ENCODE data around the gene ADIRF.
"Not testable (repeated sequence)": the region's sequence is repeated elsewhere in the genome, so short reads cannot be mapped to it uniquely, and the experiment has no call there.

The ADIRF gene

DNA sequence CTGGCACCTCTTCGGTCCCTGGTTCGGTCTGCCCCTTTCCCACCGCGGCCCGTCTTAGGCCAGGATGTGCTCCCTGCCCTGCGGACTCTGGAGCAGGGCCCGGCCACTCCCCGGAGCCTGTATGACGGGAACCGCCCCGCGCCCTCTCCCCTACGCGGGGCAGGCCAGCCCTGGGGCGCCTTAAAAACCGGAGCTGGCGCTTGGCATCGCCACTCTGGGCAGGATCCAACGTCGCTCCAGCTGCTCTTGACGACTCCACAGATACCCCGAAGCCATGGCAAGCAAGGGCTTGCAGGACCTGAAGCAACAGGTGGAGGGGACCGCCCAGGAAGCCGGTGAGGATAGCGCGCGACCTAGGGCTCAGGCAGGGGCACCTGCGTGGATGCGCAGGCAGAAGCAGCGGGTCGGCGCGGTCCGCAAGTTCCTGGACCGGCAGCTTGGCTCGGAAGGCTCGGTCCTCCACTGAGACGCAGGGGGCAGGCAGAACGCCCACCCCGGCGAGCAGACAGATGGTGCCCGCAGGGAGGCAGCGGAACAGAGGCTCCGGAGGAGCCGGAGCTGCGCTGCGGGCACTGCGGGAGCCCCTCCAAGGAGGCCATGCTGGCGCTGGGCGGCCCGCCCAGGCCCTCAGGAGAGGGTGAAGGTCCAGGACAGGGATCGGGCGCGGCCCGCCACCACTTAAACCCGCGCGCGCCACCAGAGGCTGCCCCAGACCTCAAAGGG is at the start of gene ADIRF:
TSS of gene ADIRF (plus strand) at position 212 of the 723 bp plus-strand sequence. CDS start at position 275, 63 bp downstream.
- no peak for DNase-seq (ENCODE audit: low read depth, low spot score)

DNA sequence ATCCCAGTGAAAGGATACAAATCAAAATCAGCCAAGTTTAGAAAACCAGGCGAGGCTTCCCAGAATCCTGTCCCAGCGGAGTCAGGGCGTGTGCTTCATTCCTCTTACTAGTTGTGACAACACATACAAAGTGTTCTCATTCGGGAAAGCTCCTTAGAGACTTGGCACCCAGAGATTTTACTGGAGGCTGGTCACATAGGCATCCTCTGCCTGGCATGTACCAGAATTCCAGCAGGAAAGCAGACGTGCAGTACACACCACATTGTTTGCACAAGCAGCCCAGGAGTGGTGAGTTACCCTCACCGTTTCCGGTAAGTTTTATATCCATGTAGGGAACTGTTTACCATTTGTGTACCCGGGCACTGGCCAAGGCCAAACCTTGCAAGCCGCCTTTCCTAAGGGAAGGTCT is 45.7 kb upstream of the ADIRF start:
- DNase-seq (ENCODE audit: low read depth, low spot score), result no peak

DNA sequence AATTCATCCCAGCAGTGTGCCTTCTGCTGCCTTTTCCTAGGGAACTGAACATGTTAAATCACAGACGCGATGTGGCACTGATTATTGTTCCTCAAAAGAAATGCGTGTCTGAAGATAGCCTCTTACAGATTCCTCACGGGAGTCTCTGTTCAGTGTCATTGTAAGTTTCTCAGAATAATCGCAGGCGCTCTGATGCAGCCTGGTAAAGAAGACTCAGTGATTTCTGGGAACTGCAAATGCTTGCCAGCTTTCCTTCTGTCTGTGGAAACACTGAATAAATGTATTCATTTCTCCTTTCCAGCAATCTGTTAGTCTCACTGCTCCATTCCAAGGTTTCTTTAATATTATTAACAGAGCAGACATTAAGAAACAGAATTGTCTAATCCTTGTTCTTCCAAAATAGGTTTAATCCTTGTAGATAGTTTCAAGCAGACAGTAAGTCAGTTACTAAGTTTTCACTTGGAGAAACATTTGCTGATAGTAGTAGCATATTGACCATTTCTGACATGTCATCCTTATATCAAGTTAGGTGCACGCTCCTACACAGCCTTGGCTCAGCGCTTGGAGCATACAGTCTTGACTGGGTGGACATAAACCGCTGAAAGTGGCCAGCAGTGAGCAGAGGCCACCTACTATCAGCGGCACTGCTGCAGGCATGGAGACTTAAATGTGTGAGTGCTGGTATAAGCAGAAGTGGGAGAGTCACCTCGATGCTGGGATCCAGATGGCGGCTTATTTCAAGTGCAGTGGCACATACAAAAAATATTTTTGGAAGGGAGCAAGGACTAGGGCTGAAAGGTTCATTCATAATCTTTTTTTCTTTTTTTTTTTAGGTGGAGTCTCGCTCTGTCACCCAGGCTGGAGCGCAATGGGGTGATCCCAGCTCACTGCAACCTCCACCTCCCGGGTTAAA is 38.6 kb upstream of the ADIRF start:
- no peak for DNase-seq (ENCODE audit: low read depth, low spot score)

DNA sequence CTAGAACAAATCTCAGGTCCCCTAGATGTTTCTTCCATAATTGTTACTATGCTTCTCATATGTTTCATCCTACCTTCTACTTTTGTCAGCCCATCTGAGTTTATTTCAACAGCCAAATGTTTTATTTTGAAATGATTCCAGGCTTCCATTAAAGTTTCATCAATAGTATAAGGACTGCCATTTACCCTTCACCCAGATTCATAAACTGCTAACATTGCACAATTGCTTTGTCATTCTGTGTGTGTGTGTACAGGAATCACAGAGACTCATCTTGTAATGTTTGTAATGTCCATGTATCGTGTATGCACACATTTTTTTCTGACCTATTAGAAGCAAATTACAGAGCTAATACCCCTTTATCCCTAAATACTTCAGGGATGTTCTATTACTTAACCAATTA is 36.4 kb upstream of the ADIRF start:
- no peak for DNase-seq (ENCODE audit: low read depth, low spot score)

DNA sequence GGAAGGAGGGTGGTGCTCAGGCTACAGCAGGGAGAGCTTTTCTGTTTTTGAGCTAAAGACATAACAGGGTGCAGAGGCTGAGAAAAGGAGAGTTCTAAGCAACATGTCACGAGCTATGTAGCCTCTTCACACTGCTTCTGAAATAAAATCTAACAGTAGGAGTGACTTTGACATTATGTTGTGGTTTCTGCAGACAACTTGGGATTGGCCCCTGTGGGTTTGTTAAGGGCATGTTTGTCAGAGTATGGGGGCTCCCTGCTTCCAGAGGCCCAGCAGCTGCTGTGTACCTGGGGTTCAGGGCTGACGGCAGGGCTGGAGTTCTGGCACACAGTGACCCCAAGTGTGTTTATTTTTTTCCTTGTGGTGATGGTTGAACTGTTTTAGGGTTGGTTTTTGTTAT is 35.6 kb upstream of the ADIRF start:
- no peak for DNase-seq (ENCODE audit: low read depth, low spot score)

DNA sequence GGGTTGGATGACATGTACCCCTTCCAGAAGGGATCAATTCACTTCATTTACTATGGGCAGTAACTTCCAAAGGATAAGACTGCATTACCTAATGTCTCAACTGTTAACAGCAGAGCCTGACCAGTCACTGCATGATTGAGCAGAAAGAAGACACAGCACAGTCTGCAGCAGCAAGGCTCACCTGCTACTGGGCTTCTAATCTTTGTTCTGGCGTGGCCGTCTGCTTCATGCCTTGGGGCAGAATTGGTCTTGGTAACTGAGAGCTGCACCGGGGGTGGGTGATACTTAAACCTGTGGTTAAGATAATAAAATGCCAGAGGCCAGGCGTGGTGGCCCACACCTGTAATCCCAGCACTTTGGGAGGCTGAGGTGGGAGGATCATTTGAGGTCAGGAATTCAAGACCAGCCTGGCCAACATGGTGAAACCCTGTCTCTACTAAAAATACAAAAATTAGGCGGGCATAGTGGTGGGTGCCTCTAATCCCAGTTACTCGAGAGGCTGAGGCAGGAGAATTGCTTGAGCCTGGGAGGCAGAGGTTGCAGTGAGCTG is 34.0 kb upstream of the ADIRF start:
- not testable (repeated sequence) for DNase-seq (ENCODE audit: low read depth, low spot score)

DNA sequence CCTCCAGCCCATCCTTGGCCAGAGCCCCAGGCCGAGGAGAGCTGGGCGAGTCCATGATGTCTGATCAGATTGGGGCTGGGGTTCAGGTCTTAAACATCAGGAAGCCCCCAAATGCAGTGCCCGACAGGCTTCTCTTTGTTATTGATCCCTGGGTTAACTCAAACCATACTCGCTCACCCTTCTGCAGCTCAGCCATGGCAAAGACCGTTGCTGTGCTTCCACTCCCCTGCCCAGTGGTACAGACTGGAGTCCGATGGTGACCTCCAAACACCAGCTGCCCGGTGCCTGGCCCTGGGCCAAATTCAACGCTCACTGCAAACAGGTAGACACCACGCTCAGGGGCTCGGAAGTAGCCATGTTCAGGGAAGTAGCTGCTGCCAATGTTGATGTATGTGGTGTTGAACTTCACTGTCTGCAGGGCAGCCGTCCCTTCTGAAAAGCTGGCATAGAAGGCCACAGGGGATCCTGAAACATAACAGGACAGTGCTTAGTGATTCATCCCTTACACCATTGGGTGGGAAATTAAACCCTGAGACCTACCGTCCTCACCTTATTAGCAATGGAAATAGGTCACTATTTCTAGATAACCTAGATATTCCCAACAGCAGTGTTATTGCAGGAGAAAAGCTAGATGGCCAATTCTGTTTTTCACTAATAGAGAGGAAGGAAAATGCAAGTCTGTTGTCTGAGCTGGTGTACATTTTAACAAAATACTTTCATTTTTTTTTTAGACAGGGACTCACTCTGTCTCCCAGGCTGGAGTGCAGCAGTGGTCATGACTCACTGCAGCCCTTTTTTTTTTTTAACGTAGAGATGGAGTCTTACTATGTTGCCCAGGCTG is 31.4 kb upstream of the ADIRF start:
- no peak for DNase-seq (ENCODE audit: low read depth, low spot score)

DNA sequence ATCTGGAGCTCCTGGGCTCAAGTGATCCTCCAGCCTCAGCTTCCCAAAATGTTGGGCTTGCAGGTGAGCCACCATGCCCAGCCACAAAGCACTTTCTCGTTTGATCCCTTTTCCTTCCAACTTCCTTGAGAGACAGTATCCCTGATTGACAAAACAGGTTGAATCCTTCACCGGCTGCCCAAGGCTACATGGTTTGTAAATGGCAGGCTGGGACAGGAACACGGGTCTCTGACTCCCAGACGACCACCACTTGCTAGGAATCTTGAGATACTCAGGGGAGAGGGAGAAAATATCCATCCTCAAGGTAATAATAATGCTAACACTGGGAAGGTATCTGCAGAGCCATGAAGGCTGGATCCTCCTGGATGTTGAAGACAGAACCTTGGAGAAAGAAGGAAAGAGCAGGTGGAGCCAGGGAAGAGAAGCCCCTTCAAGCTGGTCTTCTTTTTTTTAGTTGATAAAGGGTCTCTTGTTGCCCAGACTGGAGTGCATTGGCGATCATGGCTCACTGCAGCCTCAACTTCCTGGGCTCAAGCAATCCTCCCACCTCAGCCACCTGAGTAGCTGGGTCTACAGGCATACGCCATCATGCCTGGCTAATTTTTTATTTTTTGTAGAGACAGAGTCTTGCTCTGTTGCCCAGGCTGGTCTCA is 30.7 kb upstream of the ADIRF start:
- DNase-seq (ENCODE audit: low read depth, low spot score), result no peak

DNA sequence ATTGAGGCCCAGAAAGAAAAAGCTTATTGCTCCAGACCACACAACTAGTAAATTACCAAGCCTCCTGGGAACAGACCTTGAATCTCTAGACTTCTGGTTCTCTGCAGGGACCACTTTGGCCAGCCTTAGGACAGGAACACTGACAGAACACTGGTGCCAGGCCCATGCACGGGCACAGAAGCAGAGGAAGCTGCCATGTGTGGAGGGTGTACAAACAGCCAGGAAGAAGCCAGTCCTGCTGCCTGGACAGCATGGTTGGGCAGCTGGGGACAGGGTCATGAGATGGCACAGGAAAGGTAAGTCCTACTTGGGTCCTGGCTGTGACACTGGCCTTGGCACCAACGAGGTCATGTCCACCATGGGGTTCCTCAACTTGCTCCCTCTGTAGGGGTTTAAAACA is 30.0 kb upstream of the ADIRF start:
- DNase-seq (ENCODE audit: low read depth, low spot score), result no peak

DNA sequence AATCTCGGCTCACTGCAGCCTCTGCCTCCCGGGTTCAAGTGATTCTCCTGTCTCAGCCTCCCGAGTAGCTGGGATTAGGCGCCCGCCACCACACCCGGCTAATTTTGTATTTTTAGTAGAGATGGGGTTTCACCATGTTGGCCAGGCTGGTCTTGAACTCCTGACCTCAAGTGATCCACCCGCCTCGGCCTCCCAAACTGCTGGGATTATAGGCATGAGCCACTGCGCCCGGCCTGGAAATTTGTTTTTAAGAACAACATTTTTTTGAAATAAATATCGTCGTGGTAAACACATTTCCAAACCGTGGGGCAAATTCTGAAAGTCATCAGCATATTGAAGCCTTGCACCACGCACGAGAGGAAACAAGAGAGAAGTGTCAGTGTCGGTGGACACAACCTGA is 28.2 kb upstream of the ADIRF start:
- not testable (repeated sequence) for DNase-seq (ENCODE audit: low read depth, low spot score)

DNA sequence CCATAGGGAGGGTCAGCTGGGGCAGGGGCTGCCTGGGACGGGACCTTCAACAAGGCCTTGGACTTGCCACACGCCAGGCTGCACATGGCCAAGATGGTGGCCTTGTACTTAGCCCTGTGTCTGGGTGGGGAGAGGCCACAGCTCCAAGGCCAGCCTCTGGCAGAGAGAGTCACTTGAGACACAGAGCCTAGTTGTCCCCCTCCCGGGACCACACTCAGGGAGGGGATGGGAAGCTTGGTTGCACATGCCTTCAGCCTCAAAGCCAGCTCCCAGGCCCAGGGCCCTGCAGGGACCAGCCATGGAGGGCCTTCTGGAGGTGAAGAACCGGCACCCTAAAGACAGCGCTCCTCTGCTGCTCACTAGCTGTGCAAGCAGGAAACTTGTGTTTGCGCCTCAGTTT is 27.6 kb upstream of the ADIRF start:
- DNase-seq (ENCODE audit: low read depth, low spot score), result no peak

DNA sequence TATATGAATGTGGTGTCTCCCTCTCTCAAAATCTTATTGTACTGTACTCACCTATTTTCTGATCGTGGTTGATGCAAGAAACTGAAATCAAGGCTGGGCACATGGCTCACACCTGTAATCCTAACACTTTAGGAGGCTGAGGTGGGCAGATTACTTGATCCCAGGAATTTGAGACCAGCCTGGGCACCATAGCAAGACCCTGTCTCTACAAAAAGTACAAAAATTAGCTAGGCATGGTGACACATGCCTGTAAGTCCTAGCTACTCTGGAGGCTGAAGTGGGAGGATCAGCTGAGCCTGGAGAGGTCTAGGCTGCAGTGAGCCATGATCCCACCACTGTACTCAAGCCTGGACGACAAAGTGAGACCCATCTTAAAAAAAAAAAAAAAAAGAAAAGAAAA is 26.9 kb upstream of the ADIRF start:
- no peak for DNase-seq (ENCODE audit: low read depth, low spot score)

DNA sequence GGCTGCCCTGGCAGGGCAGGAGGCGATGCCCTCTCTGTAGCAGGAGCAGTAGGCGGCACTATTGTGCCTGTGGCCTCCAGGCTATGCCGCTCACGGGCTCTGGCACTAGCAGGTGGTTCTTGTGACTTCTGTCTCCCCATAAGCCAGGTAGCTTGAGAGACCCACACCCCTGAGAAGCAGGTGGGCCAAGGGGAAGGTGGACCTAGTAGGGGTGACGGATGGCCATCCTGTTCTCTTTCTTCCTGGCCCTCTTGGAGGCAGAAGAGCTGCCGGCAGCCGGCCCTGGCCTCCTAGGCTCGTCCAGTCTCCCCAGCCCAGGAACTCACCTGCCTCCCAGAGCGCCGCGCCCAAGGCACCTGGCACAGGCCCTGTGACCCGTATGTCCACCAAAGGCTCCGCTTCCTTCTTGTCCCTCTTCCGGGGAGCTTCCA is 26.3 kb upstream of the ADIRF start:
- DNase-seq (ENCODE audit: low read depth, low spot score), result no peak

DNA sequence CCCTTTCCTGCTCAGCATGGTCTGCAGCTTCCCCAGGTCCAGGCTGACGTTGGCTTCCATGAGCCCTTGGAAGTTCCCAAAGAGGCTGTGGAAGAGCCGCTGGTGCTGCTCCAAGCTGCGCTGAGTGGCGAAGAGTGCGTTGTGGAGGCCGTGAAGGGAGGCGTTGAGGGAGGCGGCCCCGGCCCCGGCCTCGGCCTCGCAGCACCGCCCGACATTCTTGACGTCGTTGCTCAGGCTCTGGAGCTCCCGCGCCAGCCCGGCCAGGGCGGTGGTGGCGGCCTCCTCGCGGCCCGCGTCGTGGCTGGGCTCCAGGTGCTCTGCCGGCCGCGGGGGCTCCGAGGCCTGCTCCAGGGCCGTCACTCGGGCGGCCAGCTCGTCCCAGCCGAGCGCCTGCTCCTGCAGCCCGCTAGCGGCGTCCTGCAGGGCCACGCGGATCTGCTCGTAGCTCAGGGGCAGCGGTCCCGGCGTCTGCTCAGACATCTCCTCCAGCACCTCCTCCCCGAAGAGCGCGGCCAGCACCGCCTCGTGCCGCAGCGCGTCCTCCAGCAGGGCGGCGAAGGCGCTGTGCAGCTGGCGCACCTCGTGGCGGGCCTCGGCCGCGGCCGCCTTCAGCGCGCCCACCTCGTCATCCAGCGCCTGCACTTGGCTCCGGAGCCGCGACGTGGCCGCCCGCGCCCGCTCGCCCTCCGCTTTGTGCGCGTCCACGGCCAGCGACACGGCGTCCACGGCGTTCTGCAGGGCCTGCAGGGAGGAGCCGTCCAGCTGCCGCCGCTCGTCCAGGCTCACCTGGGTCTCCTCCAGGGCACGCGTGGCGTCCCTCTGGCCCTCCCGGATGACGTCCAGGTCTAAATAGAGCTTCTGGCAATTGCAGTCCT is 25.6 kb upstream of the ADIRF start:
- DNase-seq (ENCODE audit: low read depth, low spot score), result no peak

DNA sequence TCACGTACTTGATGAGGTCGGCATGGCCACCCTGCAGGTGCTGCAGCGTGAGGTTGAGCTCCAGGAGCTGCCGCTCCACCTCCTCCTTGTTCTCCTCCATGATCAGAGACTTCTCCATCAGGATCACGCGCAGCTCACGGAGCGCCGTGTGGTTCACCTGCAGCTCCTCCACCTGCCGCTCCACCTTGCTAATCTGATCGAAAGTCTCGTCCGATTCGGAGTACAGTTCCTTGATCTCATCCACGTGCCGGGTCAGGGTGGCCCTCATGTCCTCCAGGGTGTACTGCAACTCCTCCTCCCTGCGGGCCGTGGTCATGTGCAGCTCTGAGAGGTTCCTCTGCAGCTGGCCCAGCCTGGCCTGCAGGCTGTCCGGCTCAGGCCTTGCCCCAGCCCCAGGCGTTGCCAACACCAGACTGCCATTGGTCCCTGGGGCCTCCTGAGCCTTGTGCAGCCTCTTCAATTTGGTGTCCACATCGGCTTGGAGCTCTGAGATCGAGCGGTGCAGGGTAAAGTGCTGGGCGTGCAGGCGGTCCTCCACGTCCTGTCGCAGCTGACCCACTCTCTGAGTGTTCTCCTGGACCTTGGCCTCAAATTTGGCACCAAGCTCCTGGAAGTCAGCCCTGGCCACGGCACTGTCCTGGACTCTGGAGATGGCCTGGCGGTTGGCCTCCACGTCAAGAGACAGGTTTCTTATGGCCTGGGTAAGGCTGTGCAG is 24.8 kb upstream of the ADIRF start:
- DNase-seq (ENCODE audit: low read depth, low spot score), result no peak

DNA sequence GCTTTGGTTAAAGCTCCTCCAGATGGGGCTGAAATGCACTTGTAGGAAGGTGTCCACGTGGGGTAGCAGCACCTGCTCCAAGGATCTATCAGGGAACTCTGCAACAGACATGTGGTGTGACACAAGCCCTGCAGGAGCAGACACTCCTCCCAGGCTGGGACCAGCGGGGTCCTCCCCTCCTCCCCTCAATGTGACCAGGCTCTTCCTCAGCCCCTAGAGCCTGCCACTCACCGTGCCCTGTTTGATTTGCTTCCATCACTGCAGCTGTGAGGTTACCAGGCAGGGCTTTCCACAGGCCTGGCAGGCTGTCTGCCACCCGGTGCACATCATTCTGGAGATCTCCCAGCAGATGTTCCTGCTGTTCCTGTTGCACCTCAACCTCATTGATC is 24.3 kb upstream of the ADIRF start:
- no peak for DNase-seq (ENCODE audit: low read depth, low spot score)

DNA sequence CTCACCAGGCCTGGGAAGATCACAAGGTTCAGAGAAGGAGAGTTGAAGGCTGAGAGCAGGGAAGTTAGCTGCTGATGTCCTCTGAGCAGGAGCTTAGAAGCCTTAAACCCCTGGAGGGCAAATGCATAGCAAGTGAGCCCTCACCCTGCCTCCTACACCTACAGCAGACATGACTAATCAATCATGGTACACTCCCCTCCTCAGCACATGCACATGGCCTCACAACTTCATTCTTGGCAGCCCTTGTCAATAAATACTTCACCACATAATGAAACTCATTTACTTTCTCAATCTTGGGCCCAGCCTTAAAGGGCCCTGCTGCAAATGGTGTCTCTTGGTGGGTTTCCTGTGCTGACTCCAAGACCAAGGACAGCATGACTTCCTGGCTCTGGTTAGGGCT is 23.8 kb upstream of the ADIRF start:
- DNase-seq (ENCODE audit: low read depth, low spot score), result no peak

DNA sequence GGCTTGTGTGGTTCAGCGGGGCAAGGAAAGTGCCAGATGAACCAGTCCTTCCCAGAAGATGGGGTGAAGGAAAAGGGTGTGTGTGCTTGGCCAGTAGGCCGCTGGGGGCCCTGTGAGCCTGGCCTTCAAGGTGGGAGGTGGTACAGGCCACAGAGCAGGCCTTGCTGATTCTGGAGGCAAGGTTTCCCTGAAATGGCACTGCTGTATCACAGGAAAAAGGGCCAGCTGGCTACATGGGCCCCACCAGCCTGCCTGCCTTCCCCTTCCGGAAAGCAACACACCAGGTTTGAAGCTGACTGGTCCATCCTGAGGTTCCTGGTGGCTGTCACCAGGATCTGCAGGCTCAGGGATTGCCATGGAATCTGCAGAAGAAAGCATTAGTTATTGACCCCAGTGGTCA is 23.4 kb upstream of the ADIRF start:
- no peak for DNase-seq (ENCODE audit: low read depth, low spot score)

DNA sequence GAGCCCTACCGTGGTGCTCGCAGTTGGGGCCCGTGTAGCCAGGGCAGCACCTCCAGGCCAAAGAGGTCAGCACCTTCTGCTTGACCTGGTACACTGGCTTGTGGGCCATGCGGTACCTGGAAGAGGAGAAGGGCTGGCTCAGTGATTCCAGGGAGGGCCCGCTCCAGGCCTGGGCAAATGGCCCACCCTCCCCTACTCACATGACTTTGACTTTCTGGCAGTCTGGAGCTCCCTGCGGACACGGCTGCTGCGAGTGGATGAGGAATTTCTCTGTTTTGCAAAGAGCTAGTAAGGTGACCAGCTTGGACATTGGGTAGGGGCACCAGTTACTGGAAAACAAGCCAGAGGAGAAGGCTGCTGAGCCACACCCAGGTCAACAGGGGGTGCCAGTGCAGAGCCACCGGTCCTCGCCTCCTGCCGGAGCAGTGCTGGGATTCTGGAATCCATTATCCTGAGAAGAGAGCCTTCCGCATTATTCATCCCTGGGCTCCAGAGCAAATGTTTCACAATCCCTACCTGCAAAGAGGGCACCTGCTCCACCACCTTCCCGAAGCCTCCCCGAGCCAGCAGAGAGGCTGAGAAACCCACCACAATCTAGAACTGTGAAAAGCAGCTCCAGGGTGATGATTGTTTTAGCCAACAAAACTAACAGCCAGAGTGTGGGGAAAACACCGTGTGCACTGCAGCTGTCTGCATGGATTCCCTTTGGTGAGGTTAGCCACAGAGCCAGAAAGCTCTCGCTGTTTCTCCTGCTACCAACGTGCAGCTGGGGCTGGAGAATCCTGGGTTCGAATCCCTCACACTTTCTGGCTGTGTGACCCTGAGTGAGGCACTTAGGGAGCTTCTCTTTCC is 22.7 kb upstream of the ADIRF start:
- no peak for DNase-seq (ENCODE audit: low read depth, low spot score)
